H1 (cell line): ENCODE results near the gene INPP5A. TPM values are rescaled to one million over a fixed set of nuclear protein-coding genes. Genes with fewer than 3 reads are reported as not detected.

Source experiments
- CTCF ChIA-PET: fragments of 300-600 bp; sonication (Branson Sonifier 250); formaldehyde crosslinking; loops from one replicate; lab custom pipeline; 2021; ENCODE audit not compliant: partially characterized antibody; lab: Charles Lee
- POLR2A ChIA-PET: fragments of 300-600 bp; sonication (Branson Sonifier 250); formaldehyde crosslinking; loops from one replicate; lab custom pipeline; 2021; ENCODE audit warnings: inconsistent platforms; ENCODE audit not compliant: partially characterized antibody; lab: Charles Lee
- DNase-seq, 2 experiments: peaks; one replicate each; pipeline versions ENCODE4 v3.0.0 to v3.0.0-alpha.2; 2010 to 2022; ENCODE audit warnings: low spot score in 2 of 2, low read depth in 1 of 2, mixed read lengths in 1 of 2
- FAIRE-seq: peaks from 2 replicates; lab custom pipeline; 2011; peaks lifted over from hg19 to GRCh38; lab: Jason Lieb, UNC
- H2AFZ ChIP-seq: 2 replicates; pipeline ENCODE4 v1.8.1; 2012; ENCODE audit warnings: low read length, inconsistent platforms
- H2AK5ac ChIP-seq: 2 replicates; pipeline ENCODE4 v1.6.1; 2013; ENCODE audit warnings: low read depth, low read length
- H2BK120ac ChIP-seq: replicated peaks from 2 replicates; pipeline ENCODE3; 2013; ENCODE audit warnings: low read depth, low read length, inconsistent platforms
- H2BK12ac ChIP-seq: 2 replicates; pipeline ENCODE4 v1.6.1; 2013; ENCODE audit warnings: low read depth, low read length
- H2BK15ac ChIP-seq: 2 replicates; pipeline ENCODE4 v1.6.1; 2013; ENCODE audit warnings: low read length
- H2BK20ac ChIP-seq: 2 replicates; pipeline ENCODE4 v1.6.1; 2013; ENCODE audit warnings: low read length
- H2BK5ac ChIP-seq: 2 replicates; pipeline ENCODE4 v1.6.1; 2013; ENCODE audit warnings: low read depth, low read length
- H3K14ac ChIP-seq: 2 replicates; pipeline ENCODE4 v1.6.1; 2013; ENCODE audit warnings: inconsistent platforms; ENCODE audit not compliant: insufficient read length
- H3K18ac ChIP-seq: 2 replicates; pipeline ENCODE4 v1.6.1; 2013; ENCODE audit warnings: low read length; ENCODE audit errors: extremely low read depth
- H3K23ac ChIP-seq: 2 replicates; pipeline ENCODE4 v1.6.1; 2013; ENCODE audit warnings: inconsistent platforms; ENCODE audit not compliant: insufficient read length
- H3K23me2 ChIP-seq: 2 replicates; pipeline ENCODE4 v1.6.1; 2013; ENCODE audit warnings: low read depth, low read length
- H3K27ac ChIP-seq: 2 replicates; pipeline ENCODE4 v1.6.1; 2011; ENCODE audit warnings: low read depth, low read length, inconsistent platforms
- H3K27me3 ChIP-seq, 4 experiments: replicated peaks in 1 of 4; 1 replicate in 1 of 4; 2 replicates in 3 of 4; pipeline versions ENCODE4 v1.6.1 to v1.8.1; 2011 to 2013; ENCODE audit warnings: low read length in 3 of 4, mild to moderate bottlenecking in 3 of 4, inconsistent platforms in 2 of 4, mixed read lengths in 2 of 4, moderate library complexity in 1 of 4; ENCODE audit not compliant: control insufficient read depth in 3 of 4, insufficient read depth in 3 of 4; ENCODE audit errors: extremely low read depth in 1 of 4
- H3K36me3 ChIP-seq, 4 experiments: 2 replicates each; pipeline versions ENCODE4 v1.6.1 to v1.8.1; 2011 to 2013; ENCODE audit warnings: mild to moderate bottlenecking in 4 of 4, low read length in 3 of 4, moderate library complexity in 2 of 4, control low read depth in 1 of 4, inconsistent platforms in 1 of 4; ENCODE audit not compliant: insufficient read depth in 4 of 4, control insufficient read depth in 2 of 4
- H3K4ac ChIP-seq: replicated peaks from 2 replicates; pipeline ENCODE3; 2013; ENCODE audit warnings: low read length, low read depth, mixed read lengths, inconsistent platforms; ENCODE audit not compliant: insufficient read length
- H3K4me1 ChIP-seq, 4 experiments: replicated peaks in 1 of 4; 1 replicate in 1 of 4; 2 replicates in 3 of 4; pipeline versions ENCODE4 v1.6.1 to v1.8.1; 2011 to 2013; ENCODE audit warnings: low read length in 3 of 4, inconsistent platforms in 2 of 4, mixed read lengths in 1 of 4; ENCODE audit not compliant: insufficient read depth in 4 of 4, control insufficient read depth in 3 of 4
- H3K4me2 ChIP-seq, 2 experiments: 2 replicates each; pipeline versions ENCODE4 v1.6.1 to v1.8.1; 2011 to 2013; ENCODE audit warnings: low read depth in 2 of 2, low read length in 2 of 2, control low read depth in 1 of 2, inconsistent platforms in 1 of 2, mild to moderate bottlenecking in 1 of 2; ENCODE audit not compliant: insufficient read depth in 1 of 2
- H3K4me3 ChIP-seq, 4 experiments: fragments of 200-600, 300-600 bp in 1 of 4; sonication (generic), shearing (Covaris generic), sonication (Bioruptor Twin) in 1 of 4; 2 replicates each; pipeline versions ENCODE4 v1.5.1 to v1.8.1; 2011 to 2016; ENCODE audit warnings: low read length in 4 of 4, low read depth in 3 of 4, control low read depth in 2 of 4, inconsistent platforms in 2 of 4, mild to moderate bottlenecking in 2 of 4, mixed read lengths in 1 of 4, moderate library complexity in 1 of 4; ENCODE audit not compliant: insufficient read depth in 2 of 4; ENCODE audit errors: extremely low read depth in 1 of 4
- H3K56ac ChIP-seq: replicated peaks from 2 replicates; pipeline ENCODE3; 2013; ENCODE audit warnings: low read depth, mild to moderate bottlenecking, mixed read lengths, low read length, inconsistent platforms; ENCODE audit not compliant: insufficient read length
- H3K79me1 ChIP-seq: 2 replicates; pipeline ENCODE4 v1.6.1; 2013; ENCODE audit warnings: low read depth, low read length, control low read depth
- H3K79me2 ChIP-seq, 2 experiments: 2 replicates each; pipeline versions ENCODE4 v1.6.1 to v1.8.1; 2012 to 2013; ENCODE audit warnings: low read length in 2 of 2, mild to moderate bottlenecking in 2 of 2, inconsistent platforms in 1 of 2; ENCODE audit not compliant: insufficient read depth in 2 of 2, control insufficient read depth in 1 of 2
- H3K9ac ChIP-seq, 4 experiments: replicated peaks in 1 of 4; 1 replicate in 1 of 4; 2 replicates in 3 of 4; pipeline versions ENCODE4 v1.6.1 to v1.8.1; 2011 to 2013; ENCODE audit warnings: low read depth in 3 of 4, low read length in 3 of 4, control low read depth in 2 of 4, mild to moderate bottlenecking in 2 of 4, moderate library complexity in 2 of 4, inconsistent platforms in 1 of 4; ENCODE audit errors: extremely low read depth in 1 of 4
- H3K9me3 ChIP-seq, 2 experiments: 2 replicates each; pipeline versions ENCODE4 v1.6.1 to v1.8.1; 2012 to 2013; ENCODE audit warnings: mild to moderate bottlenecking in 2 of 2, moderate library complexity in 2 of 2, control low read depth in 1 of 2, inconsistent platforms in 1 of 2, low read depth in 1 of 2, low read length in 1 of 2, mixed read lengths in 1 of 2; ENCODE audit not compliant: insufficient read depth in 2 of 2
- H4K20me1 ChIP-seq, 2 experiments: replicated peaks in 1 of 2; 2 replicates each; pipeline versions ENCODE3 to v1.8.1; 2011 to 2013; ENCODE audit warnings: inconsistent platforms in 2 of 2, low read length in 2 of 2, mild to moderate bottlenecking in 1 of 2; ENCODE audit not compliant: insufficient read depth in 2 of 2, control insufficient read depth in 1 of 2
- H4K5ac ChIP-seq: 2 replicates; pipeline ENCODE4 v1.6.1; 2013; ENCODE audit warnings: low read length, low read depth, mixed read lengths, inconsistent platforms; ENCODE audit not compliant: insufficient read length
- H4K8ac ChIP-seq: 2 replicates; pipeline ENCODE4 v1.8.0; 2013; ENCODE audit warnings: mild to moderate bottlenecking, moderate library complexity, low read length, inconsistent platforms; ENCODE audit not compliant: insufficient read depth; ENCODE audit errors: extremely low read depth
- H4K91ac ChIP-seq: replicated peaks from 2 replicates; pipeline ENCODE3; 2013; ENCODE audit warnings: low read length, mixed read lengths, inconsistent platforms; ENCODE audit not compliant: insufficient read length
- EP300 ChIP-seq, 2 experiments: IDR thresholded peaks; 1 replicate in 1 of 2; 2 replicates in 1 of 2; pipeline ENCODE4 v1.6.1; 2011 to 2012; ENCODE audit warnings: low read depth in 2 of 2, low read length in 2 of 2, mild to moderate bottlenecking in 2 of 2, borderline replicate concordance in 1 of 2, inconsistent platforms in 1 of 2, moderate library complexity in 1 of 2
- GTF2F1 ChIP-seq: IDR thresholded peaks from 2 replicates; pipeline ENCODE4 v1.6.1; 2012; ENCODE audit warnings: low read depth, low read length, improper control_type of control experiment, borderline replicate concordance
- KDM4A ChIP-seq: IDR thresholded peaks from one replicate; pipeline ENCODE4 v1.7.1; 2012; ENCODE audit warnings: low read depth, mild to moderate bottlenecking, moderate library complexity, low read length, inconsistent platforms; ENCODE audit not compliant: severe bottlenecking
- KDM5A ChIP-seq: fragments of 200-600 bp; IDR thresholded peaks from 2 replicates; pipeline ENCODE4 v1.7.1; 2012; ENCODE audit warnings: mild to moderate bottlenecking, low read length, inconsistent platforms, mixed read lengths
- PHF8 ChIP-seq: fragments of 200-600 bp; sonication (generic); conservative IDR thresholded peaks from 2 replicates; pipeline ENCODE4 v1.7.1; 2012; ENCODE audit warnings: low read depth, mild to moderate bottlenecking, inconsistent platforms, low read length, moderate library complexity
- POU5F1 ChIP-seq: IDR thresholded peaks from 2 replicates; pipeline ENCODE4 v1.6.1; 2011; ENCODE audit warnings: low read depth, mild to moderate bottlenecking, low read length, moderate library complexity
- RAD21 ChIP-seq, 2 experiments: IDR thresholded peaks in 1 of 2; conservative IDR thresholded peaks in 1 of 2; 2 replicates each; pipeline ENCODE4 v1.6.1; 2011; ENCODE audit warnings: low read depth in 2 of 2, low read length in 2 of 2, improper control_type of control experiment in 1 of 2, inconsistent platforms in 1 of 2, mild to moderate bottlenecking in 1 of 2, moderate library complexity in 1 of 2
- YY1 ChIP-seq: IDR thresholded peaks from 2 replicates; pipeline ENCODE4 v1.6.1; 2011; ENCODE audit warnings: low read depth, mild to moderate bottlenecking, low read length
- WGBS, 2 experiments: shearing (Covaris generic) in 1 of 2; methylation state at CpG; one replicate each; pipeline versions ENCODE4 v1.1.6 to v1.1.7; 2013 to 2015; ENCODE audit warnings: low lambda C conversion rate in 2 of 2, mixed read lengths in 2 of 2, inconsistent platforms in 1 of 2, low coverage in 1 of 2, missing lambda C conversion rate in 1 of 2; ENCODE audit not compliant: insufficient replicate concordance in 2 of 2, insufficient coverage in 1 of 2, insufficient read length in 1 of 2; ENCODE audit errors: extremely low coverage in 1 of 2, missing lambda C conversion rate in 1 of 2; 5-methylcytosine and 5-hydroxymethylcytosine counted together
- polyA plus RNA-seq, 7 experiments: library from polyadenylated mRNA; depleted of rRNA in 3 of 7; stranded (reverse) in 5 of 7; unstranded in 2 of 7; fragments of >200 nt in 5 of 7; fragments of 200-250 nt in 2 of 7; gene quantifications; 1 replicate in 5 of 7; 2 replicates in 1 of 7; 4 replicates in 1 of 7; pipeline versions ENCODE4 v1.2.1 to v1.2.3, GENCODE V29; 2011 to 2013; ENCODE audit warnings: missing spikeins in 2 of 7, mixed read lengths in 2 of 7
- total RNA-seq: library from RNA; stranded (reverse); fragmentation: NEBNext Ultra II Directional; extraction: Animal tissue kit (Norgen Biotek cat#: 25700); gene quantifications from 2 replicates; pipeline ENCODE4 v1.2.1, GENCODE V29; 2021
- TF ChIP-seq, protein P1 (sequence below), 3 experiments: IDR thresholded peaks; 1 replicate in 2 of 3; 2 replicates in 1 of 3; pipeline versions ENCODE4 v1.5.1 to v1.6.1; 2011; ENCODE audit warnings: low read length in 3 of 3, mild to moderate bottlenecking in 3 of 3, inconsistent platforms in 2 of 3, low read depth in 1 of 3, moderate library complexity in 1 of 3; ENCODE audit not compliant: insufficient read depth in 1 of 3; ENCODE audit errors: control extremely low read depth in 1 of 3

The INPP5A gene
- total and polyA plus RNA-seq, 2 of the 8 experiments (the other 6 are each of a cell fraction or from before 2014, with no cell fraction given): 19.7 to 27.5 TPM

- no peak overlapping the region for H4K91ac ChIP-seq
- H2AK5ac ChIP-seq: no peak overlapping the region
- H3K4me2 ChIP-seq: peak overlapping the region; percentile 51 to 67
- no peak overlapping the region for H3K9ac ChIP-seq
- WGBS, 2 experiments: 68% methylated on average over 2 of the region's 2 CpGs; no CpG with 5 or more reads in 1 of the 2 experiments
- no peak overlapping the region for H3K56ac ChIP-seq
- H3K4me1 ChIP-seq: peaks cover 0 to 41% (median 24%) of the 10 kb centered on the region in 4 experiments; a peak in 6 of 7 replicates
- no peak overlapping the region for H2BK120ac ChIP-seq
- H2AFZ ChIP-seq: no peak overlapping the region
- no peak overlapping the region for H3K4ac ChIP-seq
- peaks cover 4 to 18% of the 10 kb centered on the region in 2 experiments for H4K20me1 ChIP-seq
- no peak overlapping the region for H4K5ac ChIP-seq
- no peak overlapping the region for H2BK5ac ChIP-seq
- H3K79me1 ChIP-seq: peaks cover 9% of the 10 kb centered on the region
- no peak overlapping the region for H3K23ac ChIP-seq
- no peak overlapping the region for H2BK20ac ChIP-seq
- CTCF ChIA-PET: interaction anchor here (0.6 to 3.1 kb wide), 9 partner anchors 14 to 85 kb away, joined by 3 to 11 read pairs (median 5); no protein-coding TSS in a partner anchor
- DNase-seq (no peak), FAIRE-seq (no peak)
- H3K9me3 ChIP-seq: no peaks in the 10 kb centered on the region
- no peak overlapping the region for H4K8ac ChIP-seq
- H3K36me3 ChIP-seq: no peaks in the 10 kb centered on the region
- H2BK15ac ChIP-seq: no peak overlapping the region
- H3K14ac ChIP-seq: no peak overlapping the region
- no peak overlapping the region for H3K18ac ChIP-seq
- peaks cover 0 to 21% of the 10 kb centered on the region in 2 experiments; a peak in 2 of 4 replicates for H3K79me2 ChIP-seq
- no peak overlapping the region for H2BK12ac ChIP-seq
- H3K27ac ChIP-seq: no peak overlapping the region
- peak overlapping the region in 2 of 4 experiments; percentile 49 to 82; a peak in 5 of 8 replicates for H3K4me3 ChIP-seq
- H3K23me2 ChIP-seq: peaks cover 6% of the 10 kb centered on the region; the same call in 1 of the 2 replicates
- H3K27me3 ChIP-seq: peaks cover 0 to 9% (median 8%) of the 10 kb centered on the region in 4 experiments; a peak in 5 of 7 replicates
- POLR2A ChIA-PET: interaction anchor here (0.9 to 2.0 kb wide), 2 partner anchors 9 to 29 kb away, joined by 3 to 4 read pairs; no protein-coding TSS in a partner anchor
- TF ChIP-seq RAD21 (IDR thresholded peaks at IDR 0.05 in 1 of 2, conservative IDR thresholded peaks at IDR 0.05 in 1 of 2; ENCODE audit: low read depth in 2 of 2, low read length in 2 of 2) (no peak), EP300 (IDR thresholded peaks at IDR 0.05; ENCODE audit: borderline replicate concordance in 1 of 2, low read depth in 2 of 2, low read length in 2 of 2) (no peak), GTF2F1 (no peak), KDM4A (no peak), KDM5A (no peak), POU5F1 (no peak), YY1 (no peak), PHF8 (no peak)
- TF ChIP-seq, protein P1, sequence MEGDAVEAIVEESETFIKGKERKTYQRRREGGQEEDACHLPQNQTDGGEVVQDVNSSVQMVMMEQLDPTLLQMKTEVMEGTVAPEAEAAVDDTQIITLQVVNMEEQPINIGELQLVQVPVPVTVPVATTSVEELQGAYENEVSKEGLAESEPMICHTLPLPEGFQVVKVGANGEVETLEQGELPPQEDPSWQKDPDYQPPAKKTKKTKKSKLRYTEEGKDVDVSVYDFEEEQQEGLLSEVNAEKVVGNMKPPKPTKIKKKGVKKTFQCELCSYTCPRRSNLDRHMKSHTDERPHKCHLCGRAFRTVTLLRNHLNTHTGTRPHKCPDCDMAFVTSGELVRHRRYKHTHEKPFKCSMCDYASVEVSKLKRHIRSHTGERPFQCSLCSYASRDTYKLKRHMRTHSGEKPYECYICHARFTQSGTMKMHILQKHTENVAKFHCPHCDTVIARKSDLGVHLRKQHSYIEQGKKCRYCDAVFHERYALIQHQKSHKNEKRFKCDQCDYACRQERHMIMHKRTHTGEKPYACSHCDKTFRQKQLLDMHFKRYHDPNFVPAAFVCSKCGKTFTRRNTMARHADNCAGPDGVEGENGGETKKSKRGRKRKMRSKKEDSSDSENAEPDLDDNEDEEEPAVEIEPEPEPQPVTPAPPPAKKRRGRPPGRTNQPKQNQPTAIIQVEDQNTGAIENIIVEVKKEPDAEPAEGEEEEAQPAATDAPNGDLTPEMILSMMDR (IDR thresholded peaks at IDR 0.05; ENCODE audit: control extremely low read depth in 1 of 3, insufficient read depth in 1 of 3, low read depth in 1 of 3, low read length in 3 of 3): no peak
Measured at GRCh38 chr10:132538790-132539421, 1.3 kb downstream of the INPP5A start.
